Measurements from ENCODE around the gene TIMP4.

The TIMP4 gene

GRCh38 chr3:12120374-12121140, 38.2 kb downstream of the TIMP4 start:
- Histone ChIP-seq H3K27me3 (ENCODE audit: insufficient read depth, insufficient read length) (no peaks in the 10 kb centered on the region), H3K36me3 (ENCODE audit: insufficient read depth, insufficient read length, low read length) (no peaks in the 10 kb centered on the region), H3K9me3 (ENCODE audit: insufficient read depth, low read length) (no peaks in the 10 kb centered on the region), H3K4me1 (ENCODE audit: insufficient read depth, insufficient read length) (no peaks in the 10 kb centered on the region), H3K9ac (ENCODE audit: insufficient read length, low read depth) (no peak overlapping the region), H3K4me3 (ENCODE audit: insufficient read length, low read depth) (no peak overlapping the region)
- no peak for DNase-seq (ENCODE audit: low read depth, low spot score)
- TF ChIP-seq ZNF274 (IDR thresholded peaks at IDR 0.05; ENCODE audit: low read depth, low read length) (no peak), SUZ12 (IDR thresholded peaks at IDR 0.05; ENCODE audit: extremely low read depth, insufficient read depth, insufficient read length) (no peak), YY1 (IDR thresholded peaks at IDR 0.05; ENCODE audit: insufficient read depth, insufficient read length) (no peak)

DNA sequence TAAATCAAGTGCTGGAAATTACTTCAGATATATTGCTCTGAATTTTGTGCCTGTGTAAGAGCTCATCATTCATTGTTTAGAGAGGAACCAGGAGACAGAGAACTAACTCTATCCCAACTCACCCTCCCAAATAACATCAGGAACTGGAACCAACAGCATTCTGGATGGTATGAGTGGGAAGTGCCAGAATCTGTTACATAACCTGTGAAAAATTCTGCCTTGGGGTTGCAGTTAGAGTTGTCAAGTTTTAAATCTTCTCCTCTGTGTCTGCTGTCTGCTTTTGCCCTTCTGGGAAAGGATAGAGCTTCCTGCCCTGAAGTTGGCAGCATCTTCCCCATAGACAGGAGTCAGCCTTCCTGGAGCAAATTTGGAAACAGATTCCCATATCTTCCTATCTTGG, 41.2 kb downstream of the TIMP4 start:
- Histone ChIP-seq H3K4me3 (ENCODE audit: insufficient read length, low read depth) (no peak overlapping the region), H3K27me3 (ENCODE audit: insufficient read depth, insufficient read length) (no peaks in the 10 kb centered on the region), H3K9ac (ENCODE audit: insufficient read length, low read depth) (no peak overlapping the region), H3K9me3 (ENCODE audit: insufficient read depth, low read length) (no peaks in the 10 kb centered on the region), H3K4me1 (ENCODE audit: insufficient read depth, insufficient read length) (no peaks in the 10 kb centered on the region), H3K36me3 (ENCODE audit: insufficient read depth, insufficient read length, low read length) (no peaks in the 10 kb centered on the region)
- no peak for DNase-seq (ENCODE audit: low read depth, low spot score)
- no peak for TF ChIP-seq YY1 (IDR thresholded peaks at IDR 0.05; ENCODE audit: insufficient read depth, insufficient read length)
- TF ChIP-seq SUZ12 (IDR thresholded peaks at IDR 0.05; ENCODE audit: extremely low read depth, insufficient read depth, insufficient read length): no peak
- no peak for TF ChIP-seq ZNF274 (IDR thresholded peaks at IDR 0.05; ENCODE audit: low read depth, low read length)

GRCh38 chr3:12116870-12117269, 41.8 kb downstream of the TIMP4 start:
- Histone ChIP-seq H3K9ac (ENCODE audit: insufficient read length, low read depth) (no peak overlapping the region), H3K4me1 (ENCODE audit: insufficient read depth, insufficient read length) (no peaks in the 10 kb centered on the region), H3K9me3 (ENCODE audit: insufficient read depth, low read length) (no peaks in the 10 kb centered on the region), H3K27me3 (ENCODE audit: insufficient read depth, insufficient read length) (no peaks in the 10 kb centered on the region), H3K4me3 (ENCODE audit: insufficient read length, low read depth) (no peak overlapping the region), H3K36me3 (ENCODE audit: insufficient read depth, insufficient read length, low read length) (no peaks in the 10 kb centered on the region)
- no peak for DNase-seq (ENCODE audit: low read depth, low spot score)
- TF ChIP-seq YY1 (IDR thresholded peaks at IDR 0.05; ENCODE audit: insufficient read depth, insufficient read length) (no peak), SUZ12 (IDR thresholded peaks at IDR 0.05; ENCODE audit: extremely low read depth, insufficient read depth, insufficient read length) (no peak), ZNF274 (IDR thresholded peaks at IDR 0.05; ENCODE audit: low read depth, low read length) (no peak)

GRCh38 chr3:12115849-12116248, 42.9 kb downstream of the TIMP4 start:
- Histone ChIP-seq H3K9me3 (ENCODE audit: insufficient read depth, low read length) (0 out of 2 replicates have a peak, but pooled peaks cover 6% of the 10 kb centered on the region), H3K9ac (ENCODE audit: insufficient read length, low read depth) (no peak overlapping the region), H3K4me3 (ENCODE audit: insufficient read length, low read depth) (no peak overlapping the region), H3K4me1 (ENCODE audit: insufficient read depth, insufficient read length) (no peaks in the 10 kb centered on the region), H3K36me3 (ENCODE audit: insufficient read depth, insufficient read length, low read length) (no peaks in the 10 kb centered on the region), H3K27me3 (ENCODE audit: insufficient read depth, insufficient read length) (no peaks in the 10 kb centered on the region)
- no peak for DNase-seq (ENCODE audit: low read depth, low spot score)
- no peak for TF ChIP-seq YY1 (IDR thresholded peaks at IDR 0.05; ENCODE audit: insufficient read depth, insufficient read length)
- TF ChIP-seq ZNF274 (IDR thresholded peaks at IDR 0.05; ENCODE audit: low read depth, low read length): no peak

GRCh38 chr3:12115104-12115503, 43.6 kb downstream of the TIMP4 start:
- H3K9ac ChIP-seq (ENCODE audit: insufficient read length, low read depth): no peak overlapping the region
- no peaks in the 10 kb centered on the region for H3K36me3 ChIP-seq (ENCODE audit: insufficient read depth, insufficient read length, low read length)
- peaks cover 13% of the 10 kb centered on the region; the same call in 1 of the 2 replicates for H3K9me3 ChIP-seq (ENCODE audit: insufficient read depth, low read length)
- TF ChIP-seq ZNF274 (IDR thresholded peaks at IDR 0.05; ENCODE audit: low read depth, low read length): no peak
- TF ChIP-seq YY1 (IDR thresholded peaks at IDR 0.05; ENCODE audit: insufficient read depth, insufficient read length): no peak
- no peak for TF ChIP-seq SUZ12 (IDR thresholded peaks at IDR 0.05; ENCODE audit: extremely low read depth, insufficient read depth, insufficient read length)
- H3K4me1 ChIP-seq (ENCODE audit: insufficient read depth, insufficient read length): no peaks in the 10 kb centered on the region
- H3K27me3 ChIP-seq (ENCODE audit: insufficient read depth, insufficient read length): no peaks in the 10 kb centered on the region
- no peak overlapping the region for H3K4me3 ChIP-seq (ENCODE audit: insufficient read length, low read depth)
- DNase-seq (ENCODE audit: low read depth, low spot score): no peak

- Histone ChIP-seq H3K36me3 (ENCODE audit: insufficient read depth, insufficient read length, low read length) (no peaks in the 10 kb centered on the region), H3K27me3 (ENCODE audit: insufficient read depth, insufficient read length) (no peaks in the 10 kb centered on the region), H3K4me3 (ENCODE audit: insufficient read length, low read depth) (no peak overlapping the region), H3K9ac (ENCODE audit: insufficient read length, low read depth) (no peak overlapping the region), H3K4me1 (ENCODE audit: insufficient read depth, insufficient read length) (no peaks in the 10 kb centered on the region), H3K9me3 (ENCODE audit: insufficient read depth, low read length) (peaks cover 17% of the 10 kb centered on the region; the same call in 1 of the 2 replicates)
- TF ChIP-seq ZNF274 (IDR thresholded peaks at IDR 0.05; ENCODE audit: low read depth, low read length) (no peak), YY1 (IDR thresholded peaks at IDR 0.05; ENCODE audit: insufficient read depth, insufficient read length) (no peak), SUZ12 (IDR thresholded peaks at IDR 0.05; ENCODE audit: extremely low read depth, insufficient read depth, insufficient read length) (no peak)
- DNase-seq (ENCODE audit: low read depth, low spot score): no peak
Measured at GRCh38 chr3:12114251-12114650, 44.5 kb downstream of the TIMP4 start.

DNA sequence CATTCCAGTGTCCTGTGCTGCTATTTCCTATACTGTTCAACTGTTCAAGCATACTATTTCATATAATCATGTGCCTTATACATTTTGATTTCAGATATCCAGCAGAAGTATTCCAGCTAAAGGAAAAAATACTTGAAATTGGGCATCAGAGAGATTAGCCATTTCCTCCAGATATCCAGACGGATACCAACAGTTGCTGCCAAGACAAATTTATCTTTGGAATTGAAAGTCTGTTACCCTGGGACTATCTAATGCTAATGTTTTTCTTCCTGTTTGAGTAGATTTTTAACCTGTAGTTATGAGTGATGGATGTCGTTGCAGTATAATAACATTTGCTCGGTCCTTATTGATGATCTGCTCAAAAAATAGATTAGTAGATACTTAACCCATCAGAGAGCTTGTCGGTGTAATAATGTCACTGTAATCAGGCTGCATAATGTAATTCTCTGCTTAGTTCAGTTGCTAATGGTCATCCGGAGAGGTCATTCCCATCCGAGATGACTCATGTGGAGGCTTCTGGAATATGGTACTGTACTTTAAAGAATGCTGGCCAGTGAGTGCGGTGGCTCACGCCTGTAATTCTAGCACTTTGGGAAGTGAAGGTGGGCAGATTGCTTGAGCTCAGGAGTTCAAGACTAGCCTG, 51.5 kb downstream of the TIMP4 start:
- no peaks in the 10 kb centered on the region for H3K36me3 ChIP-seq (ENCODE audit: insufficient read depth, insufficient read length, low read length)
- TF ChIP-seq YY1 (IDR thresholded peaks at IDR 0.05; ENCODE audit: insufficient read depth, insufficient read length) (no peak), SUZ12 (IDR thresholded peaks at IDR 0.05; ENCODE audit: extremely low read depth, insufficient read depth, insufficient read length) (no peak), ZNF274 (IDR thresholded peaks at IDR 0.05; ENCODE audit: low read depth, low read length) (no peak)
- H3K4me1 ChIP-seq (ENCODE audit: insufficient read depth, insufficient read length): no peaks in the 10 kb centered on the region
- H3K4me3 ChIP-seq (ENCODE audit: insufficient read length, low read depth): no peak overlapping the region
- peaks cover 17% of the 10 kb centered on the region; the same call in 1 of the 2 replicates for H3K9me3 ChIP-seq (ENCODE audit: insufficient read depth, low read length)
- H3K27me3 ChIP-seq (ENCODE audit: insufficient read depth, insufficient read length): no peaks in the 10 kb centered on the region
- no peak overlapping the region for H3K9ac ChIP-seq (ENCODE audit: insufficient read length, low read depth)
- no peak for DNase-seq (ENCODE audit: low read depth, low spot score)
